H9 (cell line): ENCODE measurements around the gene TM9SF1. TPM values are rescaled to one million over a fixed set of nuclear protein-coding genes. Genes with fewer than 3 reads are reported as not detected.

Source experiments
- DNase-seq: peaks from one replicate; pipeline ENCODE4 v3.0.0-alpha.2; 2017
- H2AFZ ChIP-seq: one replicate; pipeline ENCODE4 v1.6.1; 2013; ENCODE audit warnings: mild to moderate bottlenecking, low read length, control low read depth, moderate library complexity
- H2AK5ac ChIP-seq: 2 replicates; pipeline ENCODE4 v1.6.1; 2013; ENCODE audit warnings: low read length, control low read depth, mixed read lengths; ENCODE audit not compliant: insufficient read length
- H2BK120ac ChIP-seq: one replicate; pipeline ENCODE4 v1.6.1; 2013; ENCODE audit warnings: low read depth, mild to moderate bottlenecking, low read length, control low read depth, inconsistent platforms; ENCODE audit not compliant: poor library complexity, severe bottlenecking
- H2BK12ac ChIP-seq: 2 replicates; pipeline ENCODE4 v1.6.1; 2013; ENCODE audit warnings: low read length, control low read depth, mixed read lengths, low read depth; ENCODE audit not compliant: insufficient read length
- H2BK15ac ChIP-seq: 2 replicates; pipeline ENCODE4 v1.6.1; 2013; ENCODE audit warnings: low read depth, low read length, control low read depth
- H2BK20ac ChIP-seq: one replicate; pipeline ENCODE4 v1.6.1; 2013; ENCODE audit warnings: low read depth, mild to moderate bottlenecking, low read length, control low read depth, inconsistent platforms; ENCODE audit not compliant: poor library complexity, severe bottlenecking
- H2BK5ac ChIP-seq: 2 replicates; pipeline ENCODE4 v1.6.1; 2013; ENCODE audit warnings: low read length, control low read depth, mixed read lengths; ENCODE audit not compliant: insufficient read length
- H3K14ac ChIP-seq: 2 replicates; pipeline ENCODE4 v1.6.1; 2013; ENCODE audit warnings: low read length, control low read depth; ENCODE audit not compliant: insufficient read depth
- H3K18ac ChIP-seq: 2 replicates; pipeline ENCODE4 v1.6.1; 2013; ENCODE audit warnings: low read depth, mild to moderate bottlenecking, mixed read lengths, low read length, control low read depth; ENCODE audit not compliant: insufficient read length
- H3K23ac ChIP-seq: 2 replicates; pipeline ENCODE4 v1.6.1; 2013; ENCODE audit warnings: low read length, control low read depth, mixed read lengths, low read depth; ENCODE audit not compliant: insufficient read length
- H3K23me2 ChIP-seq: 2 replicates; pipeline ENCODE4 v1.6.1; 2013; ENCODE audit warnings: low read depth, mild to moderate bottlenecking, mixed read lengths, low read length, control low read depth; ENCODE audit not compliant: insufficient read length, poor library complexity, severe bottlenecking
- H3K27ac ChIP-seq: 2 replicates; pipeline ENCODE4 v1.5.1; 2013; ENCODE audit warnings: low read length, control low read depth, mixed read lengths, low read depth; ENCODE audit not compliant: insufficient read length
- H3K27me3 ChIP-seq: 2 replicates; pipeline ENCODE4 v1.6.1; 2013; ENCODE audit warnings: low read length, control low read depth, inconsistent platforms; ENCODE audit not compliant: insufficient read depth
- H3K4ac ChIP-seq: 2 replicates; pipeline ENCODE4 v1.6.1; 2013; ENCODE audit warnings: low read depth, mild to moderate bottlenecking, control low read depth, inconsistent platforms, low read length, moderate library complexity
- H3K4me1 ChIP-seq: 2 replicates; pipeline ENCODE4 v1.6.1; 2013; ENCODE audit warnings: low read length, control low read depth, inconsistent platforms; ENCODE audit not compliant: insufficient read depth
- H3K4me2 ChIP-seq: 2 replicates; pipeline ENCODE4 v1.6.1; 2013; ENCODE audit warnings: low read length, control low read depth, mixed read lengths; ENCODE audit not compliant: insufficient read length, insufficient read depth
- H3K56ac ChIP-seq: 2 replicates; pipeline ENCODE4 v1.6.1; 2013; ENCODE audit warnings: low read depth, mild to moderate bottlenecking, mixed read lengths, low read length, control low read depth; ENCODE audit not compliant: insufficient read length
- H3K79me1 ChIP-seq: 2 replicates; pipeline ENCODE4 v1.6.1; 2013; ENCODE audit warnings: low read depth, mild to moderate bottlenecking, moderate library complexity, low read length, control low read depth, inconsistent platforms; ENCODE audit not compliant: insufficient read depth, poor library complexity, severe bottlenecking
- H3K79me2 ChIP-seq: 2 replicates; pipeline ENCODE4 v1.6.1; 2013; ENCODE audit warnings: low read length, control low read depth, inconsistent platforms; ENCODE audit not compliant: insufficient read depth
- H3K9ac ChIP-seq: 2 replicates; pipeline ENCODE4 v1.6.1; 2013; ENCODE audit warnings: low read length, control low read depth, mixed read lengths; ENCODE audit not compliant: insufficient read length; ENCODE audit errors: extremely low read depth
- H3K9me3 ChIP-seq: one replicate; pipeline ENCODE4 v1.6.1; 2013; ENCODE audit warnings: low read depth, low read length, inconsistent platforms; ENCODE audit not compliant: control insufficient read depth
- H3T11ph ChIP-seq: one replicate; pipeline ENCODE4 v1.6.1; 2013; ENCODE audit warnings: mild to moderate bottlenecking, low read length, control low read depth, inconsistent platforms
- H4K20me1 ChIP-seq: one replicate; pipeline ENCODE4 v1.6.1; 2013; ENCODE audit not compliant: control insufficient read depth, insufficient read length, insufficient read depth
- H4K5ac ChIP-seq: 2 replicates; pipeline ENCODE4 v1.6.1; 2013; ENCODE audit warnings: low read depth, mild to moderate bottlenecking, mixed read lengths, low read length, control low read depth; ENCODE audit not compliant: insufficient read length
- H4K8ac ChIP-seq: replicated peaks from 2 replicates; pipeline ENCODE4 v1.6.1; 2013; ENCODE audit warnings: low read length, control low read depth, mixed read lengths, low read depth; ENCODE audit not compliant: insufficient read length
- H4K91ac ChIP-seq: 2 replicates; pipeline ENCODE4 v1.6.1; 2013; ENCODE audit warnings: low read depth, mild to moderate bottlenecking, moderate library complexity, mixed read lengths, low read length, control low read depth; ENCODE audit not compliant: insufficient read length
- H3K27ac Mint-ChIP-seq, 3 experiments: 2 replicates in 2 of 3; 3 replicates in 1 of 3; pipeline ENCODE4 v1.8.0; 2020 to 2021; ENCODE audit warnings: mixed read lengths in 3 of 3, mild to moderate bottlenecking in 1 of 3, moderate library complexity in 1 of 3
- H3K27me3 Mint-ChIP-seq: 2 replicates; pipeline ENCODE4 v1.8.0; 2021; ENCODE audit warnings: low read depth, mild to moderate bottlenecking, moderate library complexity, mixed read lengths
- H3K36me3 Mint-ChIP-seq, 3 experiments: 2 replicates in 2 of 3; 3 replicates in 1 of 3; pipeline ENCODE4 v1.8.0; 2020 to 2021; ENCODE audit warnings: low read depth in 3 of 3, mixed read lengths in 3 of 3; ENCODE audit not compliant: insufficient read depth in 1 of 3
- H3K4me1 Mint-ChIP-seq, 2 experiments: 2 replicates each; pipeline ENCODE4 v1.8.0; 2020; ENCODE audit warnings: mixed read lengths in 2 of 2
- H3K4me3 Mint-ChIP-seq, 2 experiments: 2 replicates in 1 of 2; 3 replicates in 1 of 2; pipeline ENCODE4 v1.8.0; 2020 to 2021; ENCODE audit warnings: mild to moderate bottlenecking in 2 of 2, mixed read lengths in 2 of 2, moderate library complexity in 1 of 2
- H3K9me3 Mint-ChIP-seq, 2 experiments: 2 replicates in 1 of 2; 3 replicates in 1 of 2; pipeline ENCODE4 v1.8.0; 2020; ENCODE audit warnings: mild to moderate bottlenecking in 2 of 2, mixed read lengths in 2 of 2, moderate library complexity in 1 of 2
- CTCF ChIP-seq: fragments of 200-600 bp; sonication (generic); conservative IDR thresholded peaks from 3 replicates; pipeline ENCODE4 v1.8.0; 2021; ENCODE audit warnings: antibody characterized with exemption, mild to moderate bottlenecking
- WGBS: extraction: QIAGEN DNeasy Blood & Tissue Kit; methylation state at CpG from one replicate; pipeline ENCODE4 v1.1.7; 2013; ENCODE audit warnings: missing lambda C conversion rate, low lambda C conversion rate, mixed read lengths; ENCODE audit not compliant: insufficient read length; ENCODE audit errors: extremely low coverage; 5-methylcytosine and 5-hydroxymethylcytosine counted together
- total RNA-seq: library from RNA; stranded (reverse); gene quantifications from 2 replicates; pipeline ENCODE4 v1.2.1, GENCODE V29; 2021

Gene TM9SF1
- total RNA-seq, 1 experiment from 2014 or later, result 31.6 TPM

GRCh38 chr14:24194186-24194872 lies 912 bp downstream of the TM9SF1 start:
- peaks cover 8% of the 10 kb centered on the region for H3K23me2 ChIP-seq
- no peak overlapping the region for H3K56ac ChIP-seq
- H2AK5ac ChIP-seq, result no peak overlapping the region
- H4K5ac ChIP-seq, result no peak overlapping the region
- no peak overlapping the region for H4K8ac ChIP-seq
- no peak for TF ChIP-seq CTCF
- Mint-ChIP-seq H3K4me1 (peaks cover 26 to 31% of the 10 kb centered on the region in 2 experiments), H3K9me3 (no peaks in the 10 kb centered on the region), H3K36me3 (peaks cover 13 to 47% (median 45%) of the 10 kb centered on the region in 3 experiments), H3K27ac (no peak overlapping the region), H3K27me3 (no peaks in the 10 kb centered on the region), H3K4me3 (peak overlapping the region; percentile 92 to 98)
- no peak overlapping the region for H3T11ph ChIP-seq
- no peak overlapping the region for H2BK12ac ChIP-seq
- H2BK15ac ChIP-seq, result no peak overlapping the region; the same call in 1 of the 2 replicates
- H3K14ac ChIP-seq, result no peak overlapping the region
- H3K79me1 ChIP-seq, result no peaks in the 10 kb centered on the region
- no peak overlapping the region for H4K91ac ChIP-seq
- H3K23ac ChIP-seq, result no peak overlapping the region
- H3K27ac ChIP-seq, result no peak overlapping the region
- H2BK20ac ChIP-seq, result no peak overlapping the region
- H2AFZ ChIP-seq, result no peak overlapping the region
- H2BK5ac ChIP-seq, result no peak overlapping the region
- WGBS, result no CpG with 5 or more reads among the region's 7 CpGs
- no peak overlapping the region for H3K18ac ChIP-seq
- H3K27me3 ChIP-seq, result no peaks in the 10 kb centered on the region
- no peaks in the 10 kb centered on the region for H3K9me3 ChIP-seq
- no peaks in the 10 kb centered on the region for H3K4me1 ChIP-seq
- no peak overlapping the region for H3K4ac ChIP-seq
- H4K20me1 ChIP-seq, result no peaks in the 10 kb centered on the region
- H2BK120ac ChIP-seq, result no peak overlapping the region
- H3K79me2 ChIP-seq, result no peaks in the 10 kb centered on the region
- DNase-seq, result no peak
- H3K4me2 ChIP-seq, result peak overlapping the region; percentile 71
- no peak overlapping the region for H3K9ac ChIP-seq
